ENCODE measurements around the gene SSTR1. TPM values are rescaled to one million over a fixed set of nuclear protein-coding genes. Genes with fewer than 3 reads are reported as not detected.
A peak's percentile ranks its signal among the peaks of the same experiment; 100 is the strongest.

SSTR1 gene
- total RNA-seq, 4 donors from 2014 or later = 1.0 to 2.1 (median 1.4) TPM

DNA sequence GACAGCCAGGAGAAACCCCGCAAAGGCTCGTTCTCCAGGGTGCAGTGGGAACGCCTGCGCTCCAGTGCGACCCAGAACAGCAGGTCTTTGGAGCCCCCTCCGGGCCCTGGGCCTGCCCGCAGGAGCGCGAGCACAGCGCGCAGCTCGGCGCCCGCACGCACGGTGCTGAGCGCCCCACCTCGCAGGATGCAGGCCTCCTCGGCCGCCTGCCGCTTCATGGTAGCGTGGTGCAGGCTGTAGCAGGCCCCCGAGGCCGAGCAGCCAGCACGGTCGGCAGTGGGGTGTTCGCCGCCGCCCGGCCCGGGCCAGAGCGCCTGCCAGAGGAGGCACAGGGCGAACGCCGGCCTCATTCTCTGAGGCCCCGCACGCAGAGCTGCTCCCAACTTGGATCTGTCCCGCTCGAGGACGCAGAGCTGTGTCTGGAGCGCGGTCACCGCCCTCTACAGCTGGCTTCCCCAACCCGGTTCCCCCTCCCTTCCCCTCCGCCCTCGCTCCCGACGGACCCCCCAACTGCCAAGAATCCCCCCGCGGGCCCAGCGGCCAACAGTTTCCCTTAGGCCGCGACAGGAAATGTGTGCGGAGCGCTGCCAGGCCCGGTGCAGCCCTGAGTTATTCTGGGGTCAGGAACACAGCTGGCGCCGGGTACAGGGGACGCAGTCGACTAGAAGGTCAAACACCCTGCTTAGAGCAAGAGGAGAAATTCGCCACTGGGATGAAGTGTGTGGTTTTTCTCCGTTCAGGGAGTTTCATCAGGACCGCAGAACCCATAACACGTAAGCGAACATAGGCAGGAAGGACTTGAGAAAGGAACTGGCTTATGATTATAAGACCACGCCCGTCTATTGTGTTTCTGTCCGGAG, 48.2 kb downstream of the SSTR1 start, which contains the start of gene CLEC14A:
Gene CLEC14A, minus strand, starts transcription at position 421 of the 860 bp plus-strand sequence. Its CDS starts 71 bp downstream, at position 350.
- TF ChIP-seq EP300 (IDR thresholded peaks at IDR 0.05) (peak in 1 of 2 donors; percentile 36), POLR2A (IDR thresholded peaks at IDR 0.05) (no peak)
- TF ChIP-seq, protein P1, sequence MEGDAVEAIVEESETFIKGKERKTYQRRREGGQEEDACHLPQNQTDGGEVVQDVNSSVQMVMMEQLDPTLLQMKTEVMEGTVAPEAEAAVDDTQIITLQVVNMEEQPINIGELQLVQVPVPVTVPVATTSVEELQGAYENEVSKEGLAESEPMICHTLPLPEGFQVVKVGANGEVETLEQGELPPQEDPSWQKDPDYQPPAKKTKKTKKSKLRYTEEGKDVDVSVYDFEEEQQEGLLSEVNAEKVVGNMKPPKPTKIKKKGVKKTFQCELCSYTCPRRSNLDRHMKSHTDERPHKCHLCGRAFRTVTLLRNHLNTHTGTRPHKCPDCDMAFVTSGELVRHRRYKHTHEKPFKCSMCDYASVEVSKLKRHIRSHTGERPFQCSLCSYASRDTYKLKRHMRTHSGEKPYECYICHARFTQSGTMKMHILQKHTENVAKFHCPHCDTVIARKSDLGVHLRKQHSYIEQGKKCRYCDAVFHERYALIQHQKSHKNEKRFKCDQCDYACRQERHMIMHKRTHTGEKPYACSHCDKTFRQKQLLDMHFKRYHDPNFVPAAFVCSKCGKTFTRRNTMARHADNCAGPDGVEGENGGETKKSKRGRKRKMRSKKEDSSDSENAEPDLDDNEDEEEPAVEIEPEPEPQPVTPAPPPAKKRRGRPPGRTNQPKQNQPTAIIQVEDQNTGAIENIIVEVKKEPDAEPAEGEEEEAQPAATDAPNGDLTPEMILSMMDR (IDR thresholded peaks at IDR 0.05) = peak in 1 of 5 experiments; percentile 4
- H3K4me3 ChIP-seq = peak within 1 kb of the TSS; percentile 31 to 55 (median 36)
- 16 to 18% methylated on average over 30 to 31 of the region's 68 CpGs for WGBS, 2 donors
- H3K27ac ChIP-seq = peak within 1 kb of the TSS in 3 of 4 donors; percentile 65 to 77 (median 76)
- H3K9me3 ChIP-seq = peaks cover 0 to 4% (median 0%) of the 10 kb centered on the region in 4 donors
- H3K36me3 ChIP-seq = no peaks in the 10 kb centered on the region
- H3K4me1 ChIP-seq = peaks cover 0 to 15% (median 0%) of the 10 kb centered on the region in 4 donors
- peak; percentile 21 to 29 for DNase-seq (ENCODE audit: low spot score in 2 of 2)
- H3K27me3 ChIP-seq = peaks cover 0 to 22% of the 10 kb centered on the region in 2 donors

GRCh38 chr14:38256533-38256840, 48.8 kb downstream of the SSTR1 start:
- WGBS, 2 donors = 26 to 35% methylated on average over 5 of the region's 5 CpGs
- Histone ChIP-seq H3K4me3 (peak overlapping the region in 1 of 4 donors; percentile 55), H3K27me3 (peaks cover 0 to 22% of the 10 kb centered on the region in 2 donors), H3K27ac (peak overlapping the region in 2 of 4 donors; percentile 76 to 77), H3K36me3 (no peaks in the 10 kb centered on the region), H3K4me1 (peaks cover 0 to 15% (median 0%) of the 10 kb centered on the region in 4 donors), H3K9me3 (peaks cover 0 to 10% (median 0%) of the 10 kb centered on the region in 4 donors)
- DNase-seq (ENCODE audit: low spot score in 2 of 2) = no peak
- TF ChIP-seq, protein P1 (IDR thresholded peaks at IDR 0.05) = peak in 1 of 5 experiments; percentile 18
- TF ChIP-seq POLR2A (IDR thresholded peaks at IDR 0.05) = no peak

GRCh38 chr14:38257507-38257906, 49.8 kb downstream of the SSTR1 start:
- no peak for DNase-seq (ENCODE audit: low spot score in 2 of 2)
- Histone ChIP-seq H3K27me3 (peaks cover 0 to 22% of the 10 kb centered on the region in 2 donors), H3K27ac (no peak overlapping the region), H3K4me1 (peaks cover 0 to 15% (median 0%) of the 10 kb centered on the region in 4 donors), H3K4me3 (no peak overlapping the region), H3K9me3 (peaks cover 0 to 17% (median 0%) of the 10 kb centered on the region in 4 donors), H3K36me3 (no peaks in the 10 kb centered on the region)
- WGBS, 2 donors = 86 to 93% methylated on average over 2 of the region's 2 CpGs
- no peak for TF ChIP-seq EP300 (IDR thresholded peaks at IDR 0.05)
- no peak for TF ChIP-seq POLR2A (IDR thresholded peaks at IDR 0.05)
- TF ChIP-seq, protein P1 (IDR thresholded peaks at IDR 0.05) = no peak

GRCh38 chr14:38261620-38262019, 53.9 kb downstream of the SSTR1 start:
- Histone ChIP-seq H3K36me3 (no peaks in the 10 kb centered on the region), H3K27me3 (no peaks in the 10 kb centered on the region), H3K9me3 (peaks cover 0 to 30% (median 0%) of the 10 kb centered on the region in 4 donors), H3K4me1 (no peaks in the 10 kb centered on the region), H3K27ac (no peak overlapping the region), H3K4me3 (no peak overlapping the region)
- WGBS, 2 donors = 94 to 97% methylated on average over 1 of the region's 1 CpG
- DNase-seq (ENCODE audit: low spot score in 2 of 2) = no peak
- TF ChIP-seq, protein P1 (IDR thresholded peaks at IDR 0.05) = no peak
- TF ChIP-seq POLR2A (IDR thresholded peaks at IDR 0.05) (no peak), EP300 (IDR thresholded peaks at IDR 0.05) (no peak)

Other genes starting within 250 kb of the SSTR1 start
- gene CLEC14A, start 48.2 kb downstream of the SSTR1 start, total RNA-seq = 10 to 100 TPM; 28.5 to 76.5 (median 64.3) TPM

Data from tibial nerve (tissue), 4 donors.